Mesenchymal stem cell (in vitro differentiated cells and primary cell): ENCODE measurements around the gene PKNOX2.

Source experiments
- DNase-seq: peaks from one replicate; pipeline ENCODE4 v3.0.0-alpha.2; 2013
- H2AFZ ChIP-seq: one replicate; pipeline ENCODE4 v1.6.1; 2013; ENCODE audit warnings: low read depth, mild to moderate bottlenecking, control low read depth, inconsistent platforms, low read length, moderate library complexity
- H2AK5ac ChIP-seq: 2 replicates; pipeline ENCODE4 v1.6.1; 2013; ENCODE audit warnings: low read length, moderate library complexity, mild to moderate bottlenecking, inconsistent platforms; ENCODE audit not compliant: severe bottlenecking
- H2BK120ac ChIP-seq: one replicate; pipeline ENCODE4 v1.6.1; 2013; ENCODE audit warnings: low read depth, mild to moderate bottlenecking, inconsistent platforms, low read length, moderate library complexity
- H2BK12ac ChIP-seq, 2 experiments: one replicate each; pipeline ENCODE4 v1.6.1; 2013; ENCODE audit warnings: inconsistent platforms in 2 of 2, low read length in 2 of 2, mild to moderate bottlenecking in 2 of 2, moderate library complexity in 2 of 2, control low read depth in 1 of 2
- H2BK15ac ChIP-seq: one replicate; pipeline ENCODE4 v1.6.1; 2013; ENCODE audit warnings: mild to moderate bottlenecking, low read depth, inconsistent platforms; ENCODE audit not compliant: poor library complexity, severe bottlenecking
- H2BK5ac ChIP-seq: 2 replicates; pipeline ENCODE4 v1.6.1; 2013; ENCODE audit warnings: low read depth, mild to moderate bottlenecking, low read length, control low read depth, inconsistent platforms; ENCODE audit not compliant: poor library complexity, severe bottlenecking
- H3K14ac ChIP-seq, 2 experiments: one replicate each; pipeline ENCODE4 v1.6.1; 2013; ENCODE audit warnings: inconsistent platforms in 2 of 2, low read length in 2 of 2, control low read depth in 1 of 2, mild to moderate bottlenecking in 1 of 2, moderate library complexity in 1 of 2
- H3K18ac ChIP-seq, 2 experiments: one replicate each; pipeline ENCODE4 v1.6.1; 2013; ENCODE audit warnings: inconsistent platforms in 2 of 2, low read length in 2 of 2, control low read depth in 1 of 2, low read depth in 1 of 2, mild to moderate bottlenecking in 1 of 2
- H3K23ac ChIP-seq, 2 experiments: one replicate each; pipeline ENCODE4 v1.6.1; 2013; ENCODE audit warnings: inconsistent platforms in 2 of 2, low read length in 2 of 2, mild to moderate bottlenecking in 2 of 2, moderate library complexity in 2 of 2, control low read depth in 1 of 2
- H3K27ac ChIP-seq: 2 replicates; pipeline ENCODE4 v1.5.1; 2013; ENCODE audit warnings: mild to moderate bottlenecking, moderate library complexity, low read length, control low read depth, inconsistent platforms; ENCODE audit not compliant: poor library complexity, severe bottlenecking
- H3K27me3 ChIP-seq, 2 experiments: 2 replicates each; pipeline versions ENCODE4 v1.6.1 to v1.7.0; 2013; ENCODE audit warnings: low read length in 2 of 2, mild to moderate bottlenecking in 2 of 2, moderate library complexity in 2 of 2, control low read depth in 1 of 2, inconsistent platforms in 1 of 2; ENCODE audit not compliant: control insufficient read depth in 1 of 2, insufficient read depth in 1 of 2
- H3K36me3 ChIP-seq, 2 experiments: 2 replicates each; pipeline versions ENCODE4 v1.6.1 to v1.7.0; 2013; ENCODE audit warnings: low read length in 2 of 2, control low read depth in 1 of 2, inconsistent platforms in 1 of 2, low read depth in 1 of 2, mild to moderate bottlenecking in 1 of 2; ENCODE audit not compliant: insufficient read depth in 2 of 2, control insufficient read depth in 1 of 2
- H3K4ac ChIP-seq, 2 experiments: one replicate each; pipeline ENCODE4 v1.6.1; 2013; ENCODE audit warnings: inconsistent platforms in 2 of 2, low read length in 2 of 2, mild to moderate bottlenecking in 2 of 2, moderate library complexity in 2 of 2, control low read depth in 1 of 2, low read depth in 1 of 2
- H3K4me1 ChIP-seq: 2 replicates; pipeline ENCODE4 v1.6.1; 2013; ENCODE audit warnings: low read depth, low read length, control low read depth; ENCODE audit not compliant: control insufficient read depth, insufficient read depth
- H3K4me2 ChIP-seq: 2 replicates; pipeline ENCODE4 v1.6.1; 2013; ENCODE audit warnings: low read length, mild to moderate bottlenecking, inconsistent platforms; ENCODE audit not compliant: poor library complexity, severe bottlenecking
- H3K4me3 ChIP-seq, 2 experiments: 2 replicates each; pipeline versions ENCODE4 v1.5.1 to v1.7.0; 2013; ENCODE audit warnings: low read length in 2 of 2, mild to moderate bottlenecking in 2 of 2, control low read depth in 1 of 2, low read depth in 1 of 2; ENCODE audit not compliant: insufficient read depth in 1 of 2
- H3K79me1 ChIP-seq: replicated peaks from 2 replicates; pipeline ENCODE4 v1.6.1; 2013; ENCODE audit warnings: mild to moderate bottlenecking, control low read depth, low read length, inconsistent platforms; ENCODE audit not compliant: poor library complexity, severe bottlenecking
- H3K9ac ChIP-seq: 2 replicates; pipeline ENCODE4 v1.7.0; 2013; ENCODE audit warnings: mild to moderate bottlenecking, low read length, moderate library complexity
- H3K9me3 ChIP-seq: 2 replicates; pipeline ENCODE4 v1.7.0; 2013; ENCODE audit warnings: mild to moderate bottlenecking, low read length; ENCODE audit not compliant: control insufficient read depth
- H4K8ac ChIP-seq: one replicate; pipeline ENCODE4 v1.6.1; 2013; ENCODE audit warnings: inconsistent platforms, mild to moderate bottlenecking, low read length, moderate library complexity
- H4K91ac ChIP-seq: one replicate; pipeline ENCODE4 v1.6.1; 2013; ENCODE audit warnings: mild to moderate bottlenecking, low read length, inconsistent platforms
- WGBS: methylation state at CpG from one replicate; pipeline ENCODE4 v1.1.7; 2013; ENCODE audit warnings: mixed read lengths; 5-methylcytosine and 5-hydroxymethylcytosine counted together

The PKNOX2 gene

DNA sequence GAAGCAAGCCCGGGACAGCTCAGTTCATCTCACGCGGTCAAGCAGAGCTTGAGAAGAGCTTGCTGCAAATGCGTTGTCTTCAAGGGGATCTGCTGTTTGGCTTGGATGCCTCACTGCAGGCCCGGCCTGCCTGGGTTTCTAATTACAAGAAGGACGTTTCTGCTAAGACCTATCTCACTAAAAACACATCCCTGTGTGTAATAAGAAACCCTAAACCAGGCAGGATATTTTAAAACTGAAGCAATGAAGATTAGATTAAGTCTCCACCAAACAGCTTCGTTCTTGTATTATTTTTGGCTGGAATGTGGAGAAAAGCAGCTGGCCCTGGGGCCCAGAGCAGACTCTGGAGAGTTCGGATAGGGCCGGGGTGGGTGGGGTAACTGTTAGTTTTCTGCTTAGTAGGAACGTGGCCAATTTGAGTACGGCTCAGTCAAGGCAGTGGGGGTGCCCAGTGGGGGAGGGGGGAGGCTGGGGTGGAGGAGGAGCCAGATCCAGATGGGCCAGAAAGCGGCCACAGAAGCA, 6.0 kb downstream of the PKNOX2 start:
- Histone ChIP-seq H2AK5ac (peak overlapping the region; percentile 60), H4K8ac (peak overlapping the region; percentile 79), H3K18ac (peak overlapping the region in 1 of 2 experiments; percentile 67), H3K27ac (peak overlapping the region; percentile 89), H3K4me2 (peak overlapping the region; percentile 44), H3K36me3 (peaks cover 0 to 22% of the 10 kb centered on the region in 2 experiments), H2BK15ac (no peak overlapping the region), H3K9me3 (no peaks in the 10 kb centered on the region), H3K4me1 (peaks cover 44% of the 10 kb centered on the region), H3K79me1 (peaks cover 20% of the 10 kb centered on the region), H2BK12ac (no peak overlapping the region), H3K4ac (peak overlapping the region in 1 of 2 experiments; percentile 11), H3K4me3 (peak overlapping the region in 1 of 2 experiments; percentile 53), H2AFZ (no peak overlapping the region), H2BK5ac (no peak overlapping the region), H3K14ac (no peak overlapping the region), H3K9ac (peak overlapping the region; percentile 74), H3K23ac (no peak overlapping the region), H2BK120ac (no peak overlapping the region), H4K91ac (no peak overlapping the region), H3K27me3 (peaks cover 0 to 71% of the 10 kb centered on the region in 2 experiments)
- DNase-seq: peak; percentile 57
- 22% methylated on average over 8 of the region's 12 CpGs for WGBS

GRCh38 chr11:125171974-125172373, 7.4 kb downstream of the PKNOX2 start:
- Histone ChIP-seq H2BK12ac (peak overlapping the region in 1 of 2 experiments; percentile 2), H3K23ac (no peak overlapping the region), H2BK120ac (no peak overlapping the region), H2AFZ (no peak overlapping the region), H3K4me3 (no peak overlapping the region), H3K9ac (no peak overlapping the region), H3K36me3 (peaks cover 0 to 23% of the 10 kb centered on the region in 2 experiments), H3K4me1 (peaks cover 56% of the 10 kb centered on the region), H3K9me3 (no peaks in the 10 kb centered on the region), H2BK15ac (no peak overlapping the region), H2BK5ac (no peak overlapping the region), H3K4ac (no peak overlapping the region), H3K14ac (no peak overlapping the region), H2AK5ac (no peak overlapping the region), H3K27me3 (peaks cover 0 to 70% of the 10 kb centered on the region in 2 experiments), H4K91ac (no peak overlapping the region), H3K27ac (no peak overlapping the region), H3K4me2 (no peak overlapping the region), H4K8ac (no peak overlapping the region), H3K79me1 (peaks cover 25% of the 10 kb centered on the region), H3K18ac (no peak overlapping the region)
- no peak for DNase-seq
- 92% methylated on average over 3 of the region's 4 CpGs for WGBS

DNA sequence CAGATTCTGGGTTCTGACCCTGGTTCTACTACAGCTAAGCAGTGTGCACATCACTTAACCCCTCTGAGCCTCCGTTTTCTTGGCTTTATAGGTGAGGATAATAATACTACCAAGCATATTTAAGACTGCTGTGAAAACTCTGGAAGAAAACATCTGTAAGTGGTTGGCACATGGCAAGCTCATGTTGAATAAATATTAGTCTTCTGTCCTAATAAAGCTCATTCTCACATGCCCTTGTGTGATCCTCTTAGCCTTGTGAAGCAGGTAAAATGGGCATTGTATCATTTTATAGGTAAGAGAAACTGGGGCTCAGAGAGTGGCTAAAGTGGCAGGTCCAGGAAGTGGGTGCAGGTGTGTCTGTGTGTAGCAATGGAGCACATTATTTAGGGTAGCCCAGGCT, 8.5 kb downstream of the PKNOX2 start:
- H2AK5ac ChIP-seq: no peak overlapping the region
- no peak overlapping the region for H4K91ac ChIP-seq
- peaks cover 0 to 74% of the 10 kb centered on the region in 2 experiments for H3K27me3 ChIP-seq
- H2BK5ac ChIP-seq: no peak overlapping the region
- no peak overlapping the region for H2BK12ac ChIP-seq
- H3K79me1 ChIP-seq: peaks cover 26% of the 10 kb centered on the region
- H3K4me1 ChIP-seq: peaks cover 63% of the 10 kb centered on the region
- no peak overlapping the region for H3K23ac ChIP-seq
- no peaks in the 10 kb centered on the region for H3K9me3 ChIP-seq
- no peak overlapping the region for H3K4me3 ChIP-seq
- H3K4ac ChIP-seq: no peak overlapping the region
- H3K18ac ChIP-seq: no peak overlapping the region
- no peak overlapping the region for H4K8ac ChIP-seq
- H2AFZ ChIP-seq: no peak overlapping the region
- no peak overlapping the region for H3K14ac ChIP-seq
- H3K27ac ChIP-seq: no peak overlapping the region
- DNase-seq: no peak
- no peak overlapping the region for H3K4me2 ChIP-seq
- H3K36me3 ChIP-seq: peaks cover 0 to 23% of the 10 kb centered on the region in 2 experiments
- H2BK120ac ChIP-seq: no peak overlapping the region
- H2BK15ac ChIP-seq: no peak overlapping the region
- no peak overlapping the region for H3K9ac ChIP-seq
- no CpG with 5 or more reads among the region's 1 CpG for WGBS

GRCh38 chr11:125173556-125173955, 9.0 kb downstream of the PKNOX2 start:
- Histone ChIP-seq H3K27ac (no peak overlapping the region), H3K4me2 (no peak overlapping the region)
- no peak for DNase-seq

More at GRCh38 chr11:125173556-125173955, 9.0 kb downstream of the PKNOX2 start:
- Histone ChIP-seq H2BK12ac (no peak overlapping the region), H4K8ac (no peak overlapping the region), H3K9ac (no peak overlapping the region), H3K36me3 (peaks cover 0 to 23% of the 10 kb centered on the region in 2 experiments), H2BK15ac (no peak overlapping the region), H3K4me3 (no peak overlapping the region), H3K9me3 (no peaks in the 10 kb centered on the region), H3K4ac (no peak overlapping the region), H3K18ac (no peak overlapping the region), H2BK5ac (no peak overlapping the region), H3K4me1 (peaks cover 64% of the 10 kb centered on the region), H3K79me1 (peaks cover 27% of the 10 kb centered on the region), H4K91ac (no peak overlapping the region), H2AFZ (no peak overlapping the region), H3K27me3 (peaks cover 0 to 74% of the 10 kb centered on the region in 2 experiments), H3K23ac (no peak overlapping the region), H2AK5ac (no peak overlapping the region), H3K14ac (no peak overlapping the region), H2BK120ac (no peak overlapping the region)
- 85% methylated on average over 8 of the region's 8 CpGs for WGBS
